Endothelial cell of umbilical vein (primary cell): ENCODE measurements around the gene PCDH15. TPM values are rescaled to one million over a fixed set of nuclear protein-coding genes. Genes with fewer than 3 reads are reported as not detected.

Experiments
- BruUV-seq: library from RNA; stranded (reverse); fragments of 400-500 nt; replicated peaks from 2 replicates; lab custom pipeline; 2021; lab: Mats Ljungman, UMichigan
- CTCF ChIA-PET: fragments of 300-600, 350-600 bp; sonication (Branson Sonifier 250); formaldehyde crosslinking; loops from one replicate; lab custom pipeline; 2021; ENCODE audit warnings: antibody characterized with exemption, inconsistent platforms; lab: Charles Lee
- POLR2A ChIA-PET: fragments of 300-600, 350-600 bp; sonication (Branson Sonifier 250); formaldehyde crosslinking; loops from one replicate; lab custom pipeline; 2021; ENCODE audit warnings: antibody characterized with exemption, inconsistent platforms; lab: Charles Lee
- DNase-seq: peaks from one replicate; pipeline ENCODE4 v3.0.0-alpha.2; 2011; ENCODE audit warnings: low read depth, low spot score
- FAIRE-seq: peaks from 2 replicates; lab custom pipeline; 2011; peaks lifted over from hg19 to GRCh38; lab: Jason Lieb, UNC
- H2AFZ ChIP-seq: 2 replicates; pipeline ENCODE4 v1.6.0; 2012; ENCODE audit warnings: low read depth, low read length, control low read depth, inconsistent platforms
- H3K27ac ChIP-seq: 2 replicates; pipeline ENCODE4 v1.5.1; 2011; ENCODE audit warnings: low read depth, mild to moderate bottlenecking, control low read depth, low read length, moderate library complexity; ENCODE audit not compliant: insufficient read depth
- H3K27me3 ChIP-seq, 2 experiments: 2 replicates each; pipeline versions ENCODE4 v1.6.0 to v1.6.1; 2011; ENCODE audit warnings: low read length in 2 of 2, mixed read lengths in 1 of 2; ENCODE audit not compliant: control insufficient read depth in 2 of 2, insufficient read depth in 2 of 2
- H3K36me3 ChIP-seq, 2 experiments: 2 replicates in 1 of 2; 3 replicates in 1 of 2; pipeline ENCODE4 v1.5.1; 2011; ENCODE audit warnings: low read length in 2 of 2, mild to moderate bottlenecking in 1 of 2, moderate library complexity in 1 of 2; ENCODE audit not compliant: control insufficient read depth in 2 of 2, insufficient read depth in 2 of 2; ENCODE audit errors: extremely low read depth in 1 of 2
- H3K4me1 ChIP-seq: 3 replicates; pipeline ENCODE4 v1.5.1; 2011; ENCODE audit warnings: mild to moderate bottlenecking, low read length; ENCODE audit not compliant: control insufficient read depth, insufficient read depth; ENCODE audit errors: extremely low read depth
- H3K4me2 ChIP-seq: 2 replicates; pipeline ENCODE4 v1.6.1; 2011; ENCODE audit warnings: low read length, control low read depth, mixed read lengths; ENCODE audit not compliant: insufficient read depth
- H3K4me3 ChIP-seq, 3 experiments: fragments of 200-600 bp in 1 of 3; sonication (generic), shearing (Covaris generic) in 1 of 3; replicated peaks in 1 of 3; 2 replicates each; pipeline ENCODE4 v1.5.1; 2011 to 2016; ENCODE audit warnings: control low read depth in 3 of 3, low read length in 3 of 3, mild to moderate bottlenecking in 2 of 3, inconsistent platforms in 1 of 3, low read depth in 1 of 3, moderate library complexity in 1 of 3; ENCODE audit not compliant: insufficient read depth in 1 of 3
- H3K79me2 ChIP-seq: 2 replicates; pipeline ENCODE4 v1.6.0; 2012; ENCODE audit warnings: low read length, inconsistent platforms; ENCODE audit not compliant: control insufficient read depth, insufficient read depth
- H3K9ac ChIP-seq: replicated peaks from 2 replicates; pipeline ENCODE3; 2011; ENCODE audit warnings: low read length, control low read depth; ENCODE audit not compliant: insufficient read depth; ENCODE audit errors: extremely low read depth
- H3K9me1 ChIP-seq: replicated peaks from 3 replicates; pipeline ENCODE4 v1.6.0; 2011; ENCODE audit warnings: mild to moderate bottlenecking, low read length; ENCODE audit not compliant: control insufficient read depth, insufficient read depth; ENCODE audit errors: extremely low read depth
- H3K9me3 ChIP-seq: replicated peaks from 2 replicates; pipeline ENCODE4 v1.5.1; 2012; ENCODE audit warnings: low read length, inconsistent platforms; ENCODE audit not compliant: control insufficient read depth, insufficient read depth
- H4K20me1 ChIP-seq: replicated peaks from 2 replicates; pipeline ENCODE3; 2011; ENCODE audit warnings: mild to moderate bottlenecking, low read length; ENCODE audit not compliant: control insufficient read depth, insufficient read depth; ENCODE audit errors: extremely low read depth
- CTCF ChIP-seq, 2 donors: IDR thresholded peaks; 1 replicate in 1 of 2; 2 replicates in 1 of 2; pipeline ENCODE4 v1.5.1; 2011; ENCODE audit warnings: low read length in 2 of 2, mild to moderate bottlenecking in 2 of 2, moderate library complexity in 2 of 2, control low read depth in 1 of 2, inconsistent platforms in 1 of 2, low read depth in 1 of 2; ENCODE audit not compliant: insufficient read depth in 1 of 2; ENCODE audit errors: extremely low read depth in 1 of 2
- EZH2 ChIP-seq: IDR thresholded peaks from 2 replicates; pipeline ENCODE4 v1.6.1; 2012; ENCODE audit warnings: borderline replicate concordance, low read depth, mild to moderate bottlenecking, moderate library complexity, low read length, inconsistent platforms; ENCODE audit not compliant: severe bottlenecking
- FOS ChIP-seq: IDR thresholded peaks from 2 replicates; pipeline ENCODE4 v1.6.1; 2011; ENCODE audit warnings: mild to moderate bottlenecking, low read length, moderate library complexity, borderline replicate concordance; ENCODE audit not compliant: insufficient read depth
- GATA2 ChIP-seq: IDR thresholded peaks from 2 replicates; pipeline ENCODE4 v1.7.0; 2011; ENCODE audit warnings: low read depth, mild to moderate bottlenecking, moderate library complexity, mixed read lengths, low read length; ENCODE audit not compliant: insufficient read length, insufficient read depth
- JUN ChIP-seq: IDR thresholded peaks from 2 replicates; pipeline ENCODE4 v1.6.1; 2011; ENCODE audit warnings: borderline replicate concordance, low read depth; ENCODE audit not compliant: insufficient read length, insufficient read depth
- MYC ChIP-seq: IDR thresholded peaks from one replicate; pipeline ENCODE4 v1.6.1; 2011; ENCODE audit warnings: mild to moderate bottlenecking, low read depth, low read length
- POLR2A ChIP-seq: IDR thresholded peaks from 2 replicates; pipeline ENCODE4 v1.6.1; 2012; ENCODE audit warnings: low read depth, mild to moderate bottlenecking, control low read depth, low read length
- POLR2AphosphoS5 ChIP-seq: IDR thresholded peaks from 2 replicates; pipeline ENCODE4 v1.6.1; 2012; ENCODE audit warnings: low read depth, mild to moderate bottlenecking, control low read depth, low read length, moderate library complexity; ENCODE audit not compliant: insufficient read depth
- dilution Hi-C: fragments of 300-500 bp; cut with MboI; formaldehyde crosslinking; loops from one replicate; pipeline ENCODE4 v1.15.0; 2019; ENCODE audit warnings: low sequenced_read_pairs; ENCODE audit not compliant: extremely low pct_ligation_motif_present
- intact Hi-C: fragments of 100-400 bp; cut with micrococcal nuclease; formaldehyde crosslinking; loops from one replicate; pipeline ENCODE4 v1.10.0; 2022
- polyA plus RNA-seq, 4 experiments: library from polyadenylated mRNA; depleted of rRNA in 3 of 4; stranded (reverse) in 3 of 4; unstranded in 1 of 4; fragments of >200 nt; gene quantifications; 2 replicates each; pipeline versions ENCODE4 v1.2.1 to v1.2.3, GENCODE V29; 2011 to 2012; ENCODE audit warnings: missing spikeins in 1 of 4
- total RNA-seq: library from RNA; stranded (reverse); gene quantifications from 2 replicates; pipeline ENCODE4 v1.2.3, GENCODE V29; 2021
- TF ChIP-seq, protein P1 (sequence below): IDR thresholded peaks from 2 replicates; pipeline ENCODE4 v1.6.1; 2011; ENCODE audit not compliant: insufficient read depth, insufficient read length

PCDH15 gene
- total and polyA plus RNA-seq, 2 donors (not counting 3 experiments of a cell fraction or from before 2014, with no cell fraction given), result 0.04 TPM; not detected in 1

GRCh38 chr10:54797636-54798321 is 3.3 kb downstream of the PCDH15 start:
- dilution Hi-C loops, result no loop called here

More at GRCh38 chr10:54797636-54798321, 3.3 kb downstream of the PCDH15 start:
- peak overlapping the region; percentile 27 for H3K27ac ChIP-seq
- peak overlapping the region; percentile 33 for H3K4me2 ChIP-seq
- H3K36me3 ChIP-seq, result no peaks in the 10 kb centered on the region
- H3K9me1 ChIP-seq, result no peaks in the 10 kb centered on the region
- H3K9me3 ChIP-seq, result no peaks in the 10 kb centered on the region
- peaks cover 19% of the 10 kb centered on the region for H3K4me1 ChIP-seq
- intact Hi-C loops, result no loop called here
- TF ChIP-seq MYC (no peak), FOS (peak; percentile 92), CTCF (IDR thresholded peaks at IDR 0.05; ENCODE audit: extremely low read depth in 1 of 2, insufficient read depth in 1 of 2, low read depth in 1 of 2, low read length in 2 of 2) (no peak), POLR2A (no peak), EZH2 (no peak), GATA2 (peak; percentile 56), POLR2AphosphoS5 (peak; percentile 32), JUN (peak; percentile 83)
- TF ChIP-seq, protein P1, sequence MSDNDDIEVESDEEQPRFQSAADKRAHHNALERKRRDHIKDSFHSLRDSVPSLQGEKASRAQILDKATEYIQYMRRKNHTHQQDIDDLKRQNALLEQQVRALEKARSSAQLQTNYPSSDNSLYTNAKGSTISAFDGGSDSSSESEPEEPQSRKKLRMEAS, result no peak
- no TSS peak for BruUV-seq
- no peaks in the 10 kb centered on the region for H3K27me3 ChIP-seq
- peak overlapping the region; percentile 69 for H2AFZ ChIP-seq
- peak; percentile 81 for DNase-seq
- H3K9ac ChIP-seq, result peak overlapping the region; percentile 15
- ChIA-PET POLR2A (no interaction called here), CTCF (interaction anchor here (1.0 to 1.7 kb wide), 4 partner anchors 9 to 966 kb away, joined by 3 to 6 read pairs (median 4); no protein-coding TSS in a partner anchor)
- no peaks in the 10 kb centered on the region for H4K20me1 ChIP-seq
- no peaks in the 10 kb centered on the region for H3K79me2 ChIP-seq
- no peak overlapping the region for H3K4me3 ChIP-seq
- FAIRE-seq, result peak; percentile 75
